Measurements from ENCODE around the gene SLC25A20. TPM values are rescaled to one million over a fixed set of nuclear protein-coding genes. Genes with fewer than 3 reads are reported as not detected.

Gene SLC25A20
- polyA plus RNA-seq, 3 donors, result 43.6 to 60.8 (median 56.1) TPM

DNA sequence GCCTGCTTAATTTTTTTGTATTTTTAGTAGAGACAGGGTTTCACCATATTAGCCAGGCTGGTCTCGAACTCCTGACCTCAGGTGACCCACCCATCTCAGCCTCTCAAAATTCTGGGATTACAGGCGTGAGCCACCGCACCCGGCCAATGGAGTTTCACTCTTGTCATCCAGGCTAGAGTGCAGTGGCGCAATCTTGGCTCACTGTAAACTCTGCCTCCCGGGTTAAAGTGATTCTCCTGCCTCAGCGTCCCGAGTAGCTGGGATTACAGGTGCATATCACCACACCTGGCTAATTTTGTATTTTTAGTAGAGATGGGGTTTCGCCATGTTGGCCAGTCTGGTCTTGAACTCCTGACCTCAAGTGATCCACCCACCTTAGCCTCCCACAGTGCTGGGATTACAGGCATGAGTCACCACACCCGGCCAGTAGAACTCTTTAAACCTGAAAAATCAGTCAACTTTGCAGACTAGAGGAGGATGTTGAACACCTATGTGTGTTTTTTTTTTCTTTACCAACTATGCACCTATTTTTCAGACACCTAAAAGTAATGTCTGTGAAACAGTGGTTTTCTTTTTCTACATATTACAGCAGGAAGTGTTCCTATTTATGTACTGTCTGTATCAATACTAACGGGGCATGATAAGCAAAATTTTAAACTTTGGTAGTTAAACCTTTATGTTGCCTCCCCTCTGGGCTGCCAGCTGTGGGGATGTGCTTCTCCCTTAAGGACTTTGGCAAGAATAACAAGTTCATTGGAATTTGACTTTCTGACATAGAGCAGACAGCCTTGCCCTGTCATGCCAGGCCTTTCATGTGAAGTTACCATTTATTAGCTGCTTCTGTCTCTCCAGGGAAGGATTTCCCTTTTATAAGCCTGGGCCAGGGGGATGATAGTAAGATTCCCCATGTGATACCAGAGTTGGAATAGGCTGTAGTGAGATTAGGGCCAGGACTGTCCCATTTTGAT lies 28.0 kb upstream of the SLC25A20 start:
- Histone ChIP-seq H3K4me2 (replicated peaks; ENCODE audit: extremely low read depth, low read length, poor library complexity, severe bottlenecking) (no peak overlapping the region), H3K27ac (ENCODE audit: low read depth in 1 of 2, low read length in 2 of 2) (peak overlapping the region in 1 of 2 donors; percentile 57), H3K27me3 (ENCODE audit: control insufficient read depth in 2 of 2, insufficient read depth in 2 of 2, low read length in 2 of 2) (no peaks in the 10 kb centered on the region), H3K9ac (ENCODE audit: insufficient read depth, low read length, poor library complexity, severe bottlenecking) (no peak overlapping the region), H3K79me2 (ENCODE audit: insufficient read depth, low read length) (peaks cover 95% of the 10 kb centered on the region), H2AFZ (ENCODE audit: insufficient read depth, low read depth, low read length, poor library complexity, severe bottlenecking) (no peak overlapping the region), H3K9me3 (replicated peaks in 1 of 2; ENCODE audit: control insufficient read depth in 1 of 2, insufficient read depth in 1 of 2, low read length in 2 of 2) (no peaks in the 10 kb centered on the region), H3K4me1 (ENCODE audit: control insufficient read depth in 1 of 2, insufficient read depth in 2 of 2, low read length in 2 of 2) (peaks cover 17 to 37% of the 10 kb centered on the region in 2 donors), H3K36me3 (replicated peaks in 1 of 2; ENCODE audit: control insufficient read depth in 1 of 2, insufficient read depth in 2 of 2, low read length in 2 of 2) (peaks cover 35 to 74% of the 10 kb centered on the region in 2 donors), H4K20me1 (ENCODE audit: insufficient read depth, low read length) (peaks cover 94% of the 10 kb centered on the region), H3K4me3 (replicated peaks in 1 of 3; ENCODE audit: low read depth in 2 of 3, low read length in 3 of 3) (no peak overlapping the region)
- WGBS (ENCODE audit: insufficient coverage), result 88% methylated on average over 2 of the region's 11 CpGs
- Mint-ChIP-seq H3K4me3 (no peak overlapping the region), H3K36me3 (peaks cover 46 to 75% of the 10 kb centered on the region in 2 donors), H3K27ac (peak overlapping the region; percentile 22 to 87 (median 79)), H3K9me3 (peaks cover 0 to 4% (median 0%) of the 10 kb centered on the region in 7 donors), H3K4me1 (peaks cover 47% of the 10 kb centered on the region), H3K27me3 (ENCODE audit: low read depth in 3 of 3) (peaks cover 0 to 1% (median 0%) of the 10 kb centered on the region in 3 donors)
- intact Hi-C loops (cut with micrococcal nuclease), result loop anchor here in 1 of 2 donors (10.0 kb wide), 2 partner anchors 82 to 212 kb away; partner anchors contain the start of genes IP6K2 and PRKAR2A
- TF ChIP-seq, protein P1, sequence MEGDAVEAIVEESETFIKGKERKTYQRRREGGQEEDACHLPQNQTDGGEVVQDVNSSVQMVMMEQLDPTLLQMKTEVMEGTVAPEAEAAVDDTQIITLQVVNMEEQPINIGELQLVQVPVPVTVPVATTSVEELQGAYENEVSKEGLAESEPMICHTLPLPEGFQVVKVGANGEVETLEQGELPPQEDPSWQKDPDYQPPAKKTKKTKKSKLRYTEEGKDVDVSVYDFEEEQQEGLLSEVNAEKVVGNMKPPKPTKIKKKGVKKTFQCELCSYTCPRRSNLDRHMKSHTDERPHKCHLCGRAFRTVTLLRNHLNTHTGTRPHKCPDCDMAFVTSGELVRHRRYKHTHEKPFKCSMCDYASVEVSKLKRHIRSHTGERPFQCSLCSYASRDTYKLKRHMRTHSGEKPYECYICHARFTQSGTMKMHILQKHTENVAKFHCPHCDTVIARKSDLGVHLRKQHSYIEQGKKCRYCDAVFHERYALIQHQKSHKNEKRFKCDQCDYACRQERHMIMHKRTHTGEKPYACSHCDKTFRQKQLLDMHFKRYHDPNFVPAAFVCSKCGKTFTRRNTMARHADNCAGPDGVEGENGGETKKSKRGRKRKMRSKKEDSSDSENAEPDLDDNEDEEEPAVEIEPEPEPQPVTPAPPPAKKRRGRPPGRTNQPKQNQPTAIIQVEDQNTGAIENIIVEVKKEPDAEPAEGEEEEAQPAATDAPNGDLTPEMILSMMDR (IDR thresholded peaks at IDR 0.05), result no peak
- no peak for DNase-seq

All from CD14-positive monocyte (primary cell).